Common myeloid progenitor, CD34-positive (primary cell): Measurements from ENCODE around the gene MKLN1.
A peak's percentile ranks its signal among the peaks of the same experiment; 100 is the strongest.
"Not testable (repeated sequence)": the region's sequence is repeated elsewhere in the genome, so short reads cannot be mapped to it uniquely, and the experiment has no call there.

Experiments used
- CTCF ChIA-PET: fragments of 350-600 bp; sonication (Branson Sonifier 250); formaldehyde crosslinking; loops from one replicate; lab custom pipeline; 2021; ENCODE audit warnings: antibody characterized with exemption; lab: Charles Lee
- POLR2A ChIA-PET: fragments of 350-600 bp; sonication (Branson Sonifier 250); formaldehyde crosslinking; loops from one replicate; lab custom pipeline; 2021; ENCODE audit warnings: antibody characterized with exemption; lab: Charles Lee
- DNase-seq, 3 donors: peaks; one replicate each; pipeline versions ENCODE4 v3.0.0 to v3.0.0-alpha.2; 2013
- H3K27ac ChIP-seq, 2 experiments: 1 replicate in 1 of 2; 2 replicates in 1 of 2; pipeline ENCODE4 v1.7.0; 2013; ENCODE audit warnings: inconsistent platforms in 2 of 2, low read length in 2 of 2, mild to moderate bottlenecking in 2 of 2, low read depth in 1 of 2, moderate library complexity in 1 of 2; ENCODE audit not compliant: severe bottlenecking in 2 of 2, insufficient read depth in 1 of 2, poor library complexity in 1 of 2
- H3K27me3 ChIP-seq, 5 experiments: replicated peaks in 2 of 5; 1 replicate in 3 of 5; 2 replicates in 2 of 5; pipeline versions ENCODE4 v1.6.1 to v1.7.0; 2013; ENCODE audit warnings: low read length in 4 of 5, mild to moderate bottlenecking in 2 of 5, moderate library complexity in 2 of 5, inconsistent platforms in 1 of 5; ENCODE audit not compliant: insufficient read depth in 5 of 5, control insufficient read depth in 4 of 5
- H3K36me3 ChIP-seq, 4 experiments: 1 replicate in 2 of 4; 2 replicates in 2 of 4; pipeline versions ENCODE4 v1.6.1 to v1.7.0; 2013; ENCODE audit warnings: low read length in 3 of 4, control low read depth in 1 of 4, mild to moderate bottlenecking in 1 of 4; ENCODE audit not compliant: control insufficient read depth in 4 of 4, insufficient read depth in 4 of 4
- H3K4me1 ChIP-seq, 4 experiments: 1 replicate in 3 of 4; 2 replicates in 1 of 4; pipeline versions ENCODE4 v1.6.1 to v1.7.1; 2013; ENCODE audit warnings: low read length in 3 of 4, mild to moderate bottlenecking in 3 of 4, control low read depth in 1 of 4, inconsistent platforms in 1 of 4, moderate library complexity in 1 of 4; ENCODE audit not compliant: control insufficient read depth in 4 of 4, insufficient read depth in 4 of 4; ENCODE audit errors: control extremely low read depth in 1 of 4
- H3K4me3 ChIP-seq, 7 experiments: 1 replicate in 4 of 7; 2 replicates in 3 of 7; pipeline versions ENCODE4 v1.5.1 to v1.7.0; 2013; ENCODE audit warnings: mild to moderate bottlenecking in 7 of 7, low read length in 6 of 7, moderate library complexity in 6 of 7, inconsistent platforms in 2 of 7, low read depth in 2 of 7, control low read depth in 1 of 7; ENCODE audit not compliant: insufficient read depth in 4 of 7, control insufficient read depth in 1 of 7; ENCODE audit errors: extremely low read depth in 1 of 7
- H3K9me3 ChIP-seq, 5 experiments: 1 replicate in 4 of 5; 2 replicates in 1 of 5; pipeline versions ENCODE4 v1.6.1 to v1.7.1; 2013; ENCODE audit warnings: low read length in 4 of 5, mild to moderate bottlenecking in 2 of 5, inconsistent platforms in 1 of 5, low read depth in 1 of 5, moderate library complexity in 1 of 5; ENCODE audit not compliant: control insufficient read depth in 4 of 5, insufficient read depth in 2 of 5; ENCODE audit errors: control extremely low read depth in 1 of 5
- WGBS: methylation state at CpG from one replicate; pipeline ENCODE4 v1.1.5; 2013; ENCODE audit not compliant: insufficient coverage; 5-methylcytosine and 5-hydroxymethylcytosine counted together

The MKLN1 gene

DNA sequence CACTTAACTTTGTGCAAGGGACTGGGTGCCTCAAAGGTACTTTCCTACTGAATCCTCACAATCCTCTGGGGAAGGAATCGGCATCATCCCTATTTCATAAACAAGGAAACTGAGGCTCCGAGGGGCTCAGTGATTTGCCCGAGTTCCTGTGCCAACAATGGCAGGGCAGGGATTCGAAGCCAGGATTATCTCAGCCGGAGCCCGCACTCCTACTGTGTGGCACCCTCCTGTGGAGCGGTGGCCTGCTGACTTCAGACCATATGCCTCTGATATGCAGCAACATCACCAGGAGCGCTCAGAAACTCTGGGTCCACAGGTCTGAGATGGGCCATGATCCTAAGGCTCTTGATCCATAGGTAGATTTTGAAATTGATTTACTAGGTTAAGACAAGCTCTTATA is 182.1 kb downstream of the MKLN1 start:
- Histone ChIP-seq H3K4me1 (peaks cover 0 to 16% (median 7%) of the 10 kb centered on the region in 4 experiments), H3K36me3 (no peaks in the 10 kb centered on the region), H3K9me3 (no peaks in the 10 kb centered on the region), H3K27ac (no peak overlapping the region), H3K4me3 (no peak overlapping the region), H3K27me3 (no peaks in the 10 kb centered on the region)
- DNase-seq: no peak
- ChIA-PET CTCF (interaction anchor here (1.2 to 10.5 kb wide), 7 partner anchors 8 to 146 kb away, joined by 3 to 113 read pairs (median 4); no protein-coding TSS in a partner anchor), POLR2A (interaction anchor here (0.6 kb wide), 1 partner anchor 329 kb away, joined by 3 read pairs; no protein-coding TSS in a partner anchor)
- WGBS: 100% methylated on average over 8 of the region's 8 CpGs

DNA sequence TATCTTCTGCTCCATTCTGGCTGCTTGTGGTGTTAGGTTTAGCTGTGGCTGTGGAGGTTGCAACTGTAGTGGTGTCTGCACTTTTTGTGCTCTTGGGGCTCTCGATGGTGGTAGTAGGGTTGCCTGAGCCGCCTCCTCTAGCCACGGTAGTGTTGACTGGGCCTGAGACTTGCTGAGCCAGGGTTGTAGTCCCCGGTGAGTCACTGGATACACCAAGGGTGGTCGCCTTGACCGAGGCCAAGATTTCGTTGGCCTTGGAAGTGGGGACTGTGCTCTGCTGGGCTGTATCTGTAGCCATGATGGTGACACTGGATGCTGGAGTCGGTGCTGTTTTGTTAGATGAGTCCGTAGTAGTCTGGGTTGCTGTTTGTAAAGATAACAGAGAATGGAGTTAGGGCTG is 183.4 kb downstream of the MKLN1 start:
- H3K27me3 ChIP-seq: peaks cover 0 to 2% (median 0%) of the 10 kb centered on the region in 5 experiments
- H3K4me1 ChIP-seq: peaks cover 0 to 16% (median 7%) of the 10 kb centered on the region in 4 experiments
- H3K36me3 ChIP-seq: no peaks in the 10 kb centered on the region
- 100% methylated on average over 3 of the region's 9 CpGs for whole genome bisulfite sequencing
- H3K27ac ChIP-seq: no peak overlapping the region
- no peaks in the 10 kb centered on the region for H3K9me3 ChIP-seq
- ChIA-PET CTCF (interaction anchor here (0.6 to 5.7 kb wide), 8 partner anchors 9 to 529 kb away, joined by 3 to 27 read pairs (median 4); no protein-coding TSS in a partner anchor), POLR2A (no interaction called here)
- no peak for DNase-seq
- no peak overlapping the region for H3K4me3 ChIP-seq

GRCh38 chr7:131511774-131512535 is 184.3 kb downstream of the MKLN1 start:
- Histone ChIP-seq H3K4me1 (peaks cover 0 to 16% (median 7%) of the 10 kb centered on the region in 4 experiments), H3K9me3 (no peaks in the 10 kb centered on the region), H3K36me3 (no peaks in the 10 kb centered on the region), H3K27me3 (peaks cover 0 to 2% (median 0%) of the 10 kb centered on the region in 5 experiments), H3K4me3 (no peak overlapping the region), H3K27ac (no peak overlapping the region)
- CTCF ChIA-PET: interaction anchor here (0.6 to 5.7 kb wide), 10 partner anchors 10 to 144 kb away, joined by 3 to 27 read pairs (median 4); no protein-coding TSS in a partner anchor
- DNase-seq: peak; percentile 39 to 75 (median 71)
- WGBS: 46% methylated on average over 13 of the region's 15 CpGs
- POLR2A ChIA-PET: no interaction called here

DNA sequence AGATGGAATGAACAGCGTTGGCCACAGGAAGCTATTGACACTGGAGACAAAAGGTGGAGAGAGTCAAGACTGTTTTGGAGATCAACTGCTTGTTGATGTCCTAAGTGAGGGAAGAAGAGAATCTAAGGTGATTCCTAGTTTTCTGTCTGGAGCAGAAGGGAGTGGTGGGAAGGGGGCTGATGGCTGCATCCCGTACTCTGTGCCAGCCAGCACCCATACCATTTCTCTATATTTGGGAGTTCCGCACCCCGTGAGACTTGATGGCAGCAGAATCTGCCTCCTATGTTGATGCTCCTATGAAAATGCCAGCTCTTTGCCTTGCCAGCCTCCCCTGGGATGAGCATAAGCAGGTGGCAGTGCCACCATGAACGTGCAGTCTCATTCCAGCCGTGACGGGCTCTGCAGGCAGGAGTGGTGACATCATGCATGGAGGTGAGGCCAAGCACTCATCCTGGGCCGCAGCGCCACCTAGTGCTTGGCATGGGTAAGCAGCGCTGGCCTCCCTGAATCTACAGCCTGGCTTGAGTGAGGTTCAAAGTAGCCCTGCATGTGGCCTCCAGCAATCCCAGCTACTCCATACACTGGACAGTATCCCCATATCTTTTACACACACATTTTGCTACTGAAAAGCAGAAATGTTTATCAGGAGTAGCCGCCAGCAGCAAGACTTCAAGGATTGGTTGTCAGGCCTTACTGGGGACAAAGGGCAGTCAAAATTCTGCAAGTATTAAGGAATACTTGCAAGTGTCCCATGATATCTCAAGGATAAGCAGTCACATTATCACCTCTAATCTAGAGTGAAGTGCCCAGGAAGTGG is 185.8 kb downstream of the MKLN1 start:
- Histone ChIP-seq H3K9me3 (no peaks in the 10 kb centered on the region), H3K36me3 (no peaks in the 10 kb centered on the region), H3K4me1 (peaks cover 0 to 13% (median 5%) of the 10 kb centered on the region in 4 experiments), H3K27ac (no peak overlapping the region), H3K4me3 (peak overlapping the region in 2 of 7 experiments; percentile 20 to 35), H3K27me3 (peaks cover 0 to 2% (median 0%) of the 10 kb centered on the region in 5 experiments)
- CTCF ChIA-PET: interaction anchor here (0.6 to 5.7 kb wide), 10 partner anchors 9 to 375 kb away, joined by 3 to 27 read pairs (median 4); no protein-coding TSS in a partner anchor
- 26% methylated on average over 8 of the region's 11 CpGs for WGBS
- POLR2A ChIA-PET: no interaction called here
- DNase-seq: peak; percentile 82 to 90 (median 89)

- POLR2A ChIA-PET, H3K4me3 ChIP-seq, H3K36me3 ChIP-seq, DNase-seq, H3K27me3 ChIP-seq, H3K9me3 ChIP-seq, H3K27ac ChIP-seq: not testable (repeated sequence)
- WGBS: 98% methylated on average over 4 of the region's 7 CpGs
- peaks cover 0 to 13% (median 5%) of the 10 kb centered on the region in 4 experiments for H3K4me1 ChIP-seq
- CTCF ChIA-PET: interaction anchor here (0.6 to 2.1 kb wide), 11 partner anchors 9 to 641 kb away, joined by 3 to 7 read pairs (median 4); no protein-coding TSS in a partner anchor
Observed at GRCh38 chr7:131515471-131515870, 187.8 kb downstream of the MKLN1 start.

GRCh38 chr7:131517218-131517923 is 189.7 kb downstream of the MKLN1 start:
- Histone ChIP-seq H3K4me3 (no peak overlapping the region), H3K36me3 (no peaks in the 10 kb centered on the region), H3K9me3 (no peaks in the 10 kb centered on the region), H3K27me3 (peaks cover 0 to 2% (median 0%) of the 10 kb centered on the region in 5 experiments), H3K27ac (no peak overlapping the region), H3K4me1 (peaks cover 0 to 7% (median 2%) of the 10 kb centered on the region in 4 experiments)
- 97% methylated on average over 19 of the region's 19 CpGs for WGBS
- ChIA-PET POLR2A (no interaction called here), CTCF (no interaction called here)
- no peak for DNase-seq
